HepG2 (cell line): ENCODE data around the gene UBE2D4. TPM values are rescaled to one million over a fixed set of nuclear protein-coding genes. Genes with fewer than 3 reads are reported as not detected.
A peak's percentile ranks its signal among the peaks of the same experiment; 100 is the strongest.

Source experiments
- ARNT2 ChIP-seq: sonication (generic); formaldehyde crosslinking; IDR thresholded peaks from 2 replicates; pipeline ENCODE4 v1.8.0; 2022; ENCODE audit warnings: mild to moderate bottlenecking, low read depth, missing genetic modification reagents, moderate library complexity
- ASH2L ChIP-seq: fragments of 300-600, 200-600 bp; sonication (generic); IDR thresholded peaks from 2 replicates; pipeline ENCODE4 v1.7.0; 2017; ENCODE audit warnings: low read depth, mild to moderate bottlenecking, moderate library complexity, mixed read lengths, low read length; ENCODE audit not compliant: insufficient read length
- CC2D1A ChIP-seq: sonication (generic); formaldehyde crosslinking; IDR thresholded peaks from 2 replicates; pipeline ENCODE4 v1.8.1; 2023; ENCODE audit warnings: mild to moderate bottlenecking, missing genetic modification reagents
- DMAP1 ChIP-seq: IDR thresholded peaks from 2 replicates; pipeline ENCODE4 v1.6.1; 2016
- NFATC3 ChIP-seq: sonication (generic); formaldehyde crosslinking; IDR thresholded peaks from 2 replicates; pipeline ENCODE4 v1.5.1; 2020; ENCODE audit warnings: mild to moderate bottlenecking, missing genetic modification reagents
- NFE2L2 ChIP-seq: fragments of 150-350 bp; IDR thresholded peaks from 2 replicates; pipeline ENCODE4 v1.6.1; 2014; ENCODE audit warnings: low read length
- PRDM10 ChIP-seq: sonication (generic); formaldehyde crosslinking; IDR thresholded peaks from 2 replicates; pipeline ENCODE4 v1.4.0; 2020; ENCODE audit warnings: low read depth, missing genetic modification reagents
- TEAD2 ChIP-seq: sonication (generic); formaldehyde crosslinking; IDR thresholded peaks from 2 replicates; pipeline ENCODE4 v1.9.0; 2021; ENCODE audit warnings: missing genetic modification reagents
- U2AF2 ChIP-seq: fragments of 200-400 bp; formaldehyde crosslinking; IDR thresholded peaks from 2 replicates; pipeline ENCODE4 v1.6.1; 2017; ENCODE audit warnings: low read depth, mild to moderate bottlenecking, low read length
- ZFP91 ChIP-seq: sonication (generic); formaldehyde crosslinking; IDR thresholded peaks from 2 replicates; pipeline ENCODE4 v1.9.0; 2022; ENCODE audit warnings: missing genetic modification reagents, mild to moderate bottlenecking, borderline replicate concordance
- ZNF124 ChIP-seq: sonication (generic); formaldehyde crosslinking; IDR thresholded peaks from 2 replicates; pipeline ENCODE4 v1.4.0; 2020; ENCODE audit warnings: missing genetic modification reagents
- ZNF17 ChIP-seq: sonication (generic); formaldehyde crosslinking; IDR thresholded peaks from 2 replicates; pipeline ENCODE4 v1.5.0; 2020; ENCODE audit warnings: mild to moderate bottlenecking, missing genetic modification reagents
- ZNF282 ChIP-seq: fragments of 450-650 bp; IDR thresholded peaks from 2 replicates; pipeline ENCODE4 v1.6.1; 2018; ENCODE audit not compliant: partially characterized antibody
- ZNF367 ChIP-seq: sonication (generic); formaldehyde crosslinking; IDR thresholded peaks from 2 replicates; pipeline ENCODE4 v1.4.0; 2020; ENCODE audit warnings: missing genetic modification reagents, borderline replicate concordance
- ZNF501 ChIP-seq: sonication (generic); formaldehyde crosslinking; IDR thresholded peaks from 2 replicates; pipeline ENCODE4 v1.5.1; 2020; ENCODE audit warnings: mild to moderate bottlenecking, moderate library complexity, missing genetic modification reagents
- ZNF766 ChIP-seq: sonication (generic); formaldehyde crosslinking; IDR thresholded peaks from 2 replicates; pipeline ENCODE4 v1.5.0; 2020; ENCODE audit warnings: missing genetic modification reagents, borderline replicate concordance
- ZNF83 ChIP-seq: sonication (generic); formaldehyde crosslinking; IDR thresholded peaks from 2 replicates; pipeline ENCODE4 v1.4.0; 2020; ENCODE audit warnings: missing genetic modification reagents, mild to moderate bottlenecking, borderline replicate concordance
- polyA plus RNA-seq, 8 experiments: library from polyadenylated mRNA; depleted of rRNA in 3 of 8; stranded (reverse) in 7 of 8; unstranded in 1 of 8; fragments of >200 nt; fragmentation: Illumina TruSeq in 4 of 8; extraction: Trizol in 4 of 8; gene quantifications; 2 replicates each; pipeline versions ENCODE4 v1.2.1 to v1.2.3, GENCODE V29; 2011 to 2016; ENCODE audit warnings: low read depth in 4 of 8, missing spikeins in 1 of 8, mixed read lengths in 1 of 8; ENCODE audit not compliant: insufficient read depth in 1 of 8
- total RNA-seq, 5 experiments: library from RNA; depleted of rRNA; stranded (reverse); fragments of >200 nt; fragmentation: Illumina TruSeq; extraction: Trizol; gene quantifications; 2 replicates each; pipeline ENCODE4 v1.2.3, GENCODE V29; 2016; ENCODE audit warnings: low read depth in 1 of 5
- TF ChIP-seq, protein P1 (sequence below): sonication (generic); formaldehyde crosslinking; IDR thresholded peaks from 2 replicates; pipeline ENCODE4 v1.5.0; 2020; ENCODE audit warnings: mild to moderate bottlenecking, missing genetic modification reagents
- TF ChIP-seq, protein P2 (sequence below): sonication (generic); formaldehyde crosslinking; IDR thresholded peaks from 2 replicates; pipeline ENCODE4 v1.4.0; 2020; ENCODE audit warnings: missing genetic modification reagents
- TF ChIP-seq, protein P3 (sequence below): sonication (generic); formaldehyde crosslinking; IDR thresholded peaks from 2 replicates; pipeline ENCODE4 v1.4.0; 2020; ENCODE audit warnings: missing genetic modification reagents

UBE2D4 gene
- total and polyA plus RNA-seq, 2 of the 13 experiments (the other 11 are each of a cell fraction or from before 2014, with no cell fraction given): 9.9 to 16.0 TPM

DNA sequence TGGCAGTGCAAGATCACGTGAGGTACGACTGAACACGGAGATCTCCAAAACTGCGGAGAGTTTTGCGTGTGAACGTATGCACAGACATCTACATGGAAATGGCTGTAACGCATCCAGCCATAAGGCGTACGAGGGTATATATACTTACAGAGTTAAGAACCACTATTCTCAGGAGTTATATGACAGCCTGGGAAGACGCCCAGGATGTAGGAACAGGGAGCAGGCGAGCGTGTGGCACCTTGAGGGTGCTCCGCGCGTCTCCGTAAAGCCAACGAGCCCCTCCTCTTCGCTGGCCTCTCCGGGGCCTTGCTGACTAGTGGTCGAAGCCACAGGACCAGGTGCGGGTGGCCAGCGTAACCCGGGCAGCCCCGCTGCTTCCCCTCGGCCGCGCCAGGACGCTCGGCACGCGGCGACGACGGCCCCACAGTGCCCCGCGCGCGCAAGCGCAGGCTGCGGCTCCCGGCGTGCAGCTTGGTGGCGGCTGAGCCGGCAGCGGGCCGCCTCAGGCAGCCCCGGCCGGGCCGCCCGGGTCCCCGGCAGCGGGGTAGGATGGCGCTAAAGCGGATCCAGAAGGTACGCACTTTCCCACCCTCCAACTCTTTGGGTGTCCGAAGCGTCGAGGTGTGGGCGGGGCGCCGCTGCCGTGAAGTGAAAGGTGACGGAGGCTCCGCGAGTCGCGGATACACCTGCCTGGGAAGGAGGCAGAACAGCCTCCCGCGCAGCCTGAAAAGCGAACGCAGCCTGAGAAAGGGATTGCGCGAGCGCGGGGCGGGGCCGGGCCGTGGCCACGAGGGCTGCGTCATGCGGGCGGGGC is at the start of gene UBE2D4 (continued):
- TF ChIP-seq, protein P1, sequence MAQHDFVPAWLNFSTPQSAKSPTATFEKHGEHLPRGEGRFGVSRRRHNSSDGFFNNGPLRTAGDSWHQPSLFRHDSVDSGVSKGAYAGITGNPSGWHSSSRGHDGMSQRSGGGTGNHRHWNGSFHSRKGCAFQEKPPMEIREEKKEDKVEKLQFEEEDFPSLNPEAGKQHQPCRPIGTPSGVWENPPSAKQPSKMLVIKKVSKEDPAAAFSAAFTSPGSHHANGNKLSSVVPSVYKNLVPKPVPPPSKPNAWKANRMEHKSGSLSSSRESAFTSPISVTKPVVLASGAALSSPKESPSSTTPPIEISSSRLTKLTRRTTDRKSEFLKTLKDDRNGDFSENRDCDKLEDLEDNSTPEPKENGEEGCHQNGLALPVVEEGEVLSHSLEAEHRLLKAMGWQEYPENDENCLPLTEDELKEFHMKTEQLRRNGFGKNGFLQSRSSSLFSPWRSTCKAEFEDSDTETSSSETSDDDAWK (CRISPR knock-in tag): no peak
- TF ChIP-seq TEAD2 (CRISPR knock-in tag): peak; percentile 38; the same call in 1 of the 2 replicates
- TF ChIP-seq, protein P2, sequence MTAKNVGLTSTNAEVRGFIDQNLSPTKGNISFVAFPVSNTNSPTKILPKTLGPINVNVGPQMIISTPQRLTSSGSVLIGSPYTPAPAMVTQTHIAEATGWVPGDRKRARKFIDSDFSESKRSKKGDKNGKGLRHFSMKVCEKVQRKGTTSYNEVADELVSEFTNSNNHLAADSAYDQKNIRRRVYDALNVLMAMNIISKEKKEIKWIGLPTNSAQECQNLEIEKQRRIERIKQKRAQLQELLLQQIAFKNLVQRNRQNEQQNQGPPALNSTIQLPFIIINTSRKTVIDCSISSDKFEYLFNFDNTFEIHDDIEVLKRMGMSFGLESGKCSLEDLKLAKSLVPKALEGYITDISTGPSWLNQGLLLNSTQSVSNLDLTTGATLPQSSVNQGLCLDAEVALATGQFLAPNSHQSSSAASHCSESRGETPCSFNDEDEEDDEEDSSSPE (CRISPR knock-in tag): peak; percentile 79
- peak; percentile 69; the same call in 1 of the 2 replicates for TF ChIP-seq ZNF367 (CRISPR knock-in tag)
- no peak for TF ChIP-seq ZNF282
- TF ChIP-seq NFE2L2: no peak
- peak; percentile 85 for TF ChIP-seq ASH2L
- TF ChIP-seq ARNT2: peak; percentile 86
- peak; percentile 79; the same call in 1 of the 2 replicates for TF ChIP-seq ZNF17 (CRISPR knock-in tag)
- peak; percentile 96; the same call in 1 of the 2 replicates for TF ChIP-seq ZNF766
- TF ChIP-seq ZNF124: peak; percentile 62; the same call in 1 of the 2 replicates
- TF ChIP-seq DMAP1: peak; percentile 90
- TF ChIP-seq U2AF2: no peak
- TF ChIP-seq ZNF83 (CRISPR knock-in tag): 0 out of 2 replicates have a peak, but pooled peaks have one; percentile 70
- no peak for TF ChIP-seq PRDM10 (CRISPR knock-in tag)
- no peak for TF ChIP-seq CC2D1A (CRISPR knock-in tag)
- TF ChIP-seq NFATC3 (CRISPR knock-in tag): peak; percentile 38; the same call in 1 of the 2 replicates
- peak; percentile 72; the same call in 1 of the 2 replicates for TF ChIP-seq ZFP91 (CRISPR knock-in tag)
- TF ChIP-seq ZNF501 (CRISPR knock-in tag): peak; percentile 75
- TF ChIP-seq, protein P3, sequence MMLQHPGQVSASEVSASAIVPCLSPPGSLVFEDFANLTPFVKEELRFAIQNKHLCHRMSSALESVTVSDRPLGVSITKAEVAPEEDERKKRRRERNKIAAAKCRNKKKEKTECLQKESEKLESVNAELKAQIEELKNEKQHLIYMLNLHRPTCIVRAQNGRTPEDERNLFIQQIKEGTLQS (CRISPR knock-in tag): peak; percentile 44
